ENCODE data around the gene CHD5. TPM values are rescaled to one million over a fixed set of nuclear protein-coding genes. Genes with fewer than 3 reads are reported as not detected.
A peak's percentile ranks its signal among the peaks of the same experiment; 100 is the strongest.

CHD5 gene
- total RNA-seq, 4 donors from 2014 or later: 0.38 to 0.62 TPM; not detected in 2

DNA sequence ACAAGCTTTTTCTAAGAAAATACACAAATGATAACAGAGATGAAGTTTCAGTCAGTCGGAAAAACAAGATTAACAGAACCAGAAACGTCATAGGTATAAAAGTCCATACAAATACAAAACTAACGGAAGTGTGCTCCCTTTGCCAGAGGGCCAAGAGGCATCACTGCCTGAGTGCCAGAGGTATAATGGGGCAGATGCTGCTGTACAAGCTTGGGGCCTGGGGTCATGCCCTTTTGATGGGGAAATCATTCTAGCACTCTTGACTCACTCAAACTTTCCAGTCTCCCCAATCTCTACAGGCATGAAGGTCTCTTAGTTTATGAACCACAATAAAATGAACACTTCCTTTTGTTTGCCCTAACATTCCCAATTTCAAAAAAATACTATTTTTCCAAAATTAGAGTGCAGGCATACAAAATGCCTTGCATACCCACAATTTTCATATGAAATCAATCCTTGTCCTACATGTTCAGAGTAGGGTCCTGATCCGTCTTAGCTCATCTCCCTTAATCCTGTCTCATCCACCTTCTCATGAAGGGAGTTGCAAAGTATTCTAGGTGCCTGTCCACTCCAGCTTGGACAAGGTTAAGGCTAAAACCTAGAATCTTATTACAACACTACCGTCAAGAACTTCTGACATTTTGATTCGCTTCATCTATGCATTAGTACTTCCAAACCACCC lies 17.8 kb upstream of the CHD5 start:
- Histone ChIP-seq H3K9me3 (no peaks in the 10 kb centered on the region), H3K4me3 (peak overlapping the region; percentile 79 to 100 (median 94)), H3K4me1 (peaks cover 17 to 51% (median 19%) of the 10 kb centered on the region in 3 donors), H3K27ac (peak overlapping the region in 2 of 4 donors; percentile 93), H3K27me3 (no peaks in the 10 kb centered on the region), H3K36me3 (peaks cover 0 to 46% (median 29%) of the 10 kb centered on the region in 3 donors)
- 40 to 44% methylated on average over 6 of the region's 6 CpGs for WGBS, 2 donors
- TF ChIP-seq POLR2A (IDR thresholded peaks at IDR 0.05): no peak
- TF ChIP-seq, protein P1, sequence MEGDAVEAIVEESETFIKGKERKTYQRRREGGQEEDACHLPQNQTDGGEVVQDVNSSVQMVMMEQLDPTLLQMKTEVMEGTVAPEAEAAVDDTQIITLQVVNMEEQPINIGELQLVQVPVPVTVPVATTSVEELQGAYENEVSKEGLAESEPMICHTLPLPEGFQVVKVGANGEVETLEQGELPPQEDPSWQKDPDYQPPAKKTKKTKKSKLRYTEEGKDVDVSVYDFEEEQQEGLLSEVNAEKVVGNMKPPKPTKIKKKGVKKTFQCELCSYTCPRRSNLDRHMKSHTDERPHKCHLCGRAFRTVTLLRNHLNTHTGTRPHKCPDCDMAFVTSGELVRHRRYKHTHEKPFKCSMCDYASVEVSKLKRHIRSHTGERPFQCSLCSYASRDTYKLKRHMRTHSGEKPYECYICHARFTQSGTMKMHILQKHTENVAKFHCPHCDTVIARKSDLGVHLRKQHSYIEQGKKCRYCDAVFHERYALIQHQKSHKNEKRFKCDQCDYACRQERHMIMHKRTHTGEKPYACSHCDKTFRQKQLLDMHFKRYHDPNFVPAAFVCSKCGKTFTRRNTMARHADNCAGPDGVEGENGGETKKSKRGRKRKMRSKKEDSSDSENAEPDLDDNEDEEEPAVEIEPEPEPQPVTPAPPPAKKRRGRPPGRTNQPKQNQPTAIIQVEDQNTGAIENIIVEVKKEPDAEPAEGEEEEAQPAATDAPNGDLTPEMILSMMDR (IDR thresholded peaks at IDR 0.05): no peak
- intact Hi-C loops (cut with DNase I): no loop called here
- no peak for DNase-seq

GRCh38 chr1:6191968-6192367 lies 11.8 kb upstream of the CHD5 start:
- no peak for DNase-seq
- intact Hi-C loops (cut with DNase I): no loop called here
- TF ChIP-seq, protein P1 (IDR thresholded peaks at IDR 0.05): no peak
- no peak for TF ChIP-seq POLR2A (IDR thresholded peaks at IDR 0.05)
- peaks cover 0 to 20% (median 0%) of the 10 kb centered on the region in 3 donors for H3K4me1 ChIP-seq
- peaks cover 5 to 99% (median 75%) of the 10 kb centered on the region in 3 donors for H3K36me3 ChIP-seq
- no peak overlapping the region for H3K4me3 ChIP-seq
- 100% methylated on average over 1 of the region's 1 CpG for WGBS, 2 donors
- no peak overlapping the region for H3K27ac ChIP-seq
- H3K9me3 ChIP-seq: no peaks in the 10 kb centered on the region
- H3K27me3 ChIP-seq: no peaks in the 10 kb centered on the region

- Histone ChIP-seq H3K9me3 (no peaks in the 10 kb centered on the region), H3K36me3 (peaks cover 5 to 85% (median 52%) of the 10 kb centered on the region in 3 donors), H3K4me3 (no peak overlapping the region), H3K4me1 (peaks cover 0 to 7% (median 0%) of the 10 kb centered on the region in 3 donors), H3K27ac (no peak overlapping the region), H3K27me3 (no peaks in the 10 kb centered on the region)
- DNase-seq: no peak
- WGBS, 2 donors: 72 to 81% methylated on average over 8 of the region's 8 CpGs
- intact Hi-C loops (cut with DNase I): no loop called here
- TF ChIP-seq, protein P1 (IDR thresholded peaks at IDR 0.05): no peak
- no peak for TF ChIP-seq POLR2A (IDR thresholded peaks at IDR 0.05)
These were observed 8.3 kb upstream of the CHD5 start for GRCh38 chr1:6188466-6188865.

DNA sequence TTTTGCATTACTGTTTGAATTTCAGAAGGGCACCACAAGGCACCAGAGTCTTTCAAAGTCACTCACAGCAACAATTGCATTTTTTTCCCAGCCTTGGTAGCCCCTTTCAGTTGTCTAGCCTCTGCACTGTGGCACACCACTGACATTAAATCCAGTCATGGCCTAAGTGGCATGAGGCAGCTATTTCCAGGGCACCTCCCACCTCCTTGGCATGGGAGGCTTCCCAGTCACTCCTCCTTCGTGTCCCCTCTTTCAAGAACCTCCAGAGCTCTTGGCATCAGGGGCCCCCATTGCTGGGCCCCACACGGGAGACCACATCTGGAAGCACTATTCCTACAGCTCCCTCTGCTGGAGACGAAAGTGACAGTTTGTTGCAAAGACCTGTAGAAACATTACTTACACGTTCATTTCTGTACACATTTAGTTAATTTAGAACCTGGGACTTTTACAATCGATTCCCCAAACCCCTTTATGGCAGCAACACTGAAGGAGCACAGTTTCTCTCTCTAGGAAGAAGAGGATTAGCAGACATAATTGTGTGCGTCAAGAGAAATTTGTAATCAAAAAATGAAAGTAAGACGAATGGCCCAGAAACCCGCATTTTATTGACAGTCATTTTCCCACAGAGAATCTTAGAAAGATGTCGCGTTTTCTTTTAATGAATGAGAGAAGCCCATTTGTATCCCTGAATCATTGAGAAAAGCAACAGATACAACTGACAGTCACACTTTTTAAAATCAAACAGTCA lies 5.7 kb upstream of the CHD5 start:
- TF ChIP-seq POLR2A (IDR thresholded peaks at IDR 0.05): no peak
- TF ChIP-seq, protein P1 (IDR thresholded peaks at IDR 0.05): peak in 5 of 6 experiments; percentile 17 to 47 (median 28)
- peaks cover 0 to 15% (median 0%) of the 10 kb centered on the region in 4 donors for H3K27me3 ChIP-seq
- H3K9me3 ChIP-seq: no peaks in the 10 kb centered on the region
- H3K4me1 ChIP-seq: peaks cover 4 to 20% (median 6%) of the 10 kb centered on the region in 3 donors
- no peak for DNase-seq
- no peak overlapping the region for H3K27ac ChIP-seq
- intact Hi-C loops (cut with DNase I): no loop called here
- H3K4me3 ChIP-seq: no peak overlapping the region
- 63 to 67% methylated on average over 10 of the region's 10 CpGs for WGBS, 2 donors
- peaks cover 5 to 59% (median 29%) of the 10 kb centered on the region in 3 donors for H3K36me3 ChIP-seq

GRCh38 chr1:6185151-6185550 lies 5.0 kb upstream of the CHD5 start:
- H3K27me3 ChIP-seq: peaks cover 0 to 21% (median 0%) of the 10 kb centered on the region in 4 donors
- WGBS, 2 donors: 21 to 34% methylated on average over 3 of the region's 3 CpGs
- peaks cover 5 to 52% (median 23%) of the 10 kb centered on the region in 3 donors for H3K36me3 ChIP-seq
- H3K9me3 ChIP-seq: no peaks in the 10 kb centered on the region
- H3K27ac ChIP-seq: no peak overlapping the region
- peaks cover 7 to 27% (median 13%) of the 10 kb centered on the region in 3 donors for H3K4me1 ChIP-seq
- no peak for DNase-seq
- H3K4me3 ChIP-seq: no peak overlapping the region
- intact Hi-C loops (cut with DNase I): no loop called here
- TF ChIP-seq POLR2A (IDR thresholded peaks at IDR 0.05): no peak
- TF ChIP-seq, protein P1 (IDR thresholded peaks at IDR 0.05): no peak

All from esophagus squamous epithelium (tissue), 5 donors.